ENCODE results near the gene SLC39A11.
"Not testable (repeated sequence)": the region's sequence is repeated elsewhere in the genome, so short reads cannot be mapped to it uniquely, and the experiment has no call there.

SLC39A11 gene

GRCh38 chr17:72725433-72726068, 366.9 kb downstream of the SLC39A11 start:
- DNase-seq, result peak; percentile 46

- no peak for DNase-seq
Observed at GRCh38 chr17:72724267-72724666, 368.2 kb downstream of the SLC39A11 start.

- no peak for DNase-seq
Observed at GRCh38 chr17:72723711-72724110, 368.8 kb downstream of the SLC39A11 start.

- no peak for DNase-seq
Observed at GRCh38 chr17:72720494-72720825, 372.0 kb downstream of the SLC39A11 start.

GRCh38 chr17:72719578-72720493, 372.7 kb downstream of the SLC39A11 start:
- no peak for DNase-seq

- DNase-seq, result no peak
Observed at GRCh38 chr17:72719206-72719577, 373.3 kb downstream of the SLC39A11 start.

- no peak for DNase-seq
Observed at GRCh38 chr17:72717676-72718075, 374.8 kb downstream of the SLC39A11 start.

GRCh38 chr17:72717276-72717675, 375.2 kb downstream of the SLC39A11 start:
- no peak for DNase-seq

GRCh38 chr17:72715906-72716572, 376.4 kb downstream of the SLC39A11 start:
- DNase-seq, result no peak

GRCh38 chr17:72714357-72714966, 378.0 kb downstream of the SLC39A11 start:
- no peak for DNase-seq

- no peak for DNase-seq
Observed at GRCh38 chr17:72713701-72714100, 378.8 kb downstream of the SLC39A11 start.

- DNase-seq, result no peak
Observed at GRCh38 chr17:72711521-72712310, 380.8 kb downstream of the SLC39A11 start.

- no peak for DNase-seq
Observed at GRCh38 chr17:72710834-72711233, 381.7 kb downstream of the SLC39A11 start.

- no peak for DNase-seq
Observed at GRCh38 chr17:72710202-72710601, 382.3 kb downstream of the SLC39A11 start.

GRCh38 chr17:72708682-72709081, 383.8 kb downstream of the SLC39A11 start:
- DNase-seq, result not testable (repeated sequence)

GRCh38 chr17:72707881-72708280, 384.6 kb downstream of the SLC39A11 start:
- DNase-seq, result no peak

- DNase-seq, result no peak
Observed at GRCh38 chr17:72706396-72706981, 386.0 kb downstream of the SLC39A11 start.

GRCh38 chr17:72705905-72706395, 386.5 kb downstream of the SLC39A11 start:
- DNase-seq, result no peak

GRCh38 chr17:72702998-72703397, 389.5 kb downstream of the SLC39A11 start:
- no peak for DNase-seq

- no peak for DNase-seq
Observed at GRCh38 chr17:72702136-72702735, 390.3 kb downstream of the SLC39A11 start.

- no peak for DNase-seq
Observed at GRCh38 chr17:72700226-72700625, 392.3 kb downstream of the SLC39A11 start.

- DNase-seq, result no peak
Observed at GRCh38 chr17:72699545-72699944, 392.9 kb downstream of the SLC39A11 start.

Measured in NCI-H748 treated with DMSO at 0.1 percent for 48 hours (cell line).